NT2/D1 (cell line): Measurements from ENCODE around the gene TSSC4.

Source experiments
- DNase-seq: peaks from one replicate; pipeline ENCODE4 v3.0.0-alpha.2; 2011; ENCODE audit warnings: low read depth, low spot score
- H3K27me3 ChIP-seq: 2 replicates; pipeline ENCODE4 v1.6.0; 2011; ENCODE audit warnings: mild to moderate bottlenecking; ENCODE audit not compliant: insufficient read length, insufficient read depth
- H3K36me3 ChIP-seq: 2 replicates; pipeline ENCODE4 v1.6.1; 2011; ENCODE audit warnings: mild to moderate bottlenecking, low read length, mixed read lengths; ENCODE audit not compliant: insufficient read depth, insufficient read length
- H3K4me1 ChIP-seq: 2 replicates; pipeline ENCODE4 v1.5.1; 2011; ENCODE audit not compliant: insufficient read depth, insufficient read length
- H3K4me3 ChIP-seq: 2 replicates; pipeline ENCODE4 v1.5.1; 2011; ENCODE audit warnings: low read depth; ENCODE audit not compliant: insufficient read length
- H3K9ac ChIP-seq: 2 replicates; pipeline ENCODE4 v1.6.0; 2011; ENCODE audit warnings: low read depth; ENCODE audit not compliant: insufficient read length
- H3K9me3 ChIP-seq: 2 replicates; pipeline ENCODE4 v1.5.1; 2011; ENCODE audit warnings: mild to moderate bottlenecking, low read length; ENCODE audit not compliant: insufficient read depth
- SUZ12 ChIP-seq: IDR thresholded peaks from 2 replicates; pipeline ENCODE4 v1.6.1; 2011; ENCODE audit not compliant: insufficient read length, insufficient read depth; ENCODE audit errors: extremely low read depth
- YY1 ChIP-seq: IDR thresholded peaks from 2 replicates; pipeline ENCODE4 v1.6.1; 2011; ENCODE audit not compliant: insufficient read length, insufficient read depth
- ZNF274 ChIP-seq: IDR thresholded peaks from 2 replicates; pipeline ENCODE4 v1.6.1; 2011; ENCODE audit warnings: mild to moderate bottlenecking, low read depth, low read length

Gene TSSC4

GRCh38 chr11:2393941-2394817 lies 6.4 kb upstream of the TSSC4 start:
- Histone ChIP-seq H3K9me3 (no peaks in the 10 kb centered on the region), H3K9ac (no peak overlapping the region), H3K4me1 (peaks cover 26% of the 10 kb centered on the region), H3K4me3 (no peak overlapping the region), H3K27me3 (no peaks in the 10 kb centered on the region), H3K36me3 (peaks cover 92% of the 10 kb centered on the region)
- no peak for TF ChIP-seq YY1
- no peak for TF ChIP-seq SUZ12
- TF ChIP-seq ZNF274 = no peak
- no peak for DNase-seq

GRCh38 chr11:2394818-2395105 lies 5.8 kb upstream of the TSSC4 start:
- TF ChIP-seq ZNF274 (no peak), YY1 (no peak), SUZ12 (no peak)
- H3K9ac ChIP-seq = no peak overlapping the region
- H3K36me3 ChIP-seq = peaks cover 87% of the 10 kb centered on the region
- no peak overlapping the region for H3K4me3 ChIP-seq
- H3K9me3 ChIP-seq = no peaks in the 10 kb centered on the region
- H3K27me3 ChIP-seq = no peaks in the 10 kb centered on the region
- H3K4me1 ChIP-seq = peaks cover 24% of the 10 kb centered on the region
- DNase-seq = no peak

- Histone ChIP-seq H3K4me3 (no peak overlapping the region), H3K27me3 (no peaks in the 10 kb centered on the region), H3K9ac (no peak overlapping the region), H3K36me3 (peaks cover 83% of the 10 kb centered on the region), H3K4me1 (peaks cover 22% of the 10 kb centered on the region), H3K9me3 (no peaks in the 10 kb centered on the region)
- no peak for DNase-seq
- TF ChIP-seq SUZ12 = no peak
- no peak for TF ChIP-seq YY1
- no peak for TF ChIP-seq ZNF274
Observed at GRCh38 chr11:2395211-2395730, 5.3 kb upstream of the TSSC4 start.

GRCh38 chr11:2395856-2396255 lies 4.7 kb upstream of the TSSC4 start:
- H3K27me3 ChIP-seq = no peaks in the 10 kb centered on the region
- TF ChIP-seq ZNF274 (no peak), YY1 (no peak)
- H3K36me3 ChIP-seq = peaks cover 79% of the 10 kb centered on the region
- peaks cover 19% of the 10 kb centered on the region for H3K4me1 ChIP-seq
- no peaks in the 10 kb centered on the region for H3K9me3 ChIP-seq
- no peak for DNase-seq
- H3K9ac ChIP-seq = peak overlapping the region; percentile 21
- no peak overlapping the region for H3K4me3 ChIP-seq

- H3K36me3 ChIP-seq = peaks cover 75% of the 10 kb centered on the region
- TF ChIP-seq ZNF274 (no peak), SUZ12 (no peak), YY1 (no peak)
- H3K27me3 ChIP-seq = no peaks in the 10 kb centered on the region
- H3K4me3 ChIP-seq = no peak overlapping the region
- H3K9ac ChIP-seq = peak overlapping the region; percentile 21
- H3K4me1 ChIP-seq = peaks cover 14% of the 10 kb centered on the region
- DNase-seq = no peak
- no peaks in the 10 kb centered on the region for H3K9me3 ChIP-seq
Observed at GRCh38 chr11:2396471-2396870, 4.1 kb upstream of the TSSC4 start.

- no peaks in the 10 kb centered on the region for H3K9me3 ChIP-seq
- DNase-seq = no peak
- H3K27me3 ChIP-seq = no peaks in the 10 kb centered on the region
- H3K4me1 ChIP-seq = peaks cover 14% of the 10 kb centered on the region
- no peak overlapping the region for H3K4me3 ChIP-seq
- no peak for TF ChIP-seq ZNF274
- TF ChIP-seq YY1 = no peak
- peaks cover 72% of the 10 kb centered on the region for H3K36me3 ChIP-seq
- no peak overlapping the region for H3K9ac ChIP-seq
Observed at GRCh38 chr11:2397005-2397404, 3.5 kb upstream of the TSSC4 start.

GRCh38 chr11:2398664-2399355 lies 1.7 kb upstream of the TSSC4 start:
- H3K9ac ChIP-seq = peak overlapping the region; percentile 98
- H3K9me3 ChIP-seq = no peaks in the 10 kb centered on the region
- H3K27me3 ChIP-seq = no peaks in the 10 kb centered on the region
- peaks cover 72% of the 10 kb centered on the region for H3K36me3 ChIP-seq
- H3K4me3 ChIP-seq = peak overlapping the region; percentile 93
- TF ChIP-seq YY1 (no peak), SUZ12 (no peak), ZNF274 (no peak)
- no peak for DNase-seq
- H3K4me1 ChIP-seq = peaks cover 15% of the 10 kb centered on the region
